ENCODE results near the gene EEF1A2.

DNA sequence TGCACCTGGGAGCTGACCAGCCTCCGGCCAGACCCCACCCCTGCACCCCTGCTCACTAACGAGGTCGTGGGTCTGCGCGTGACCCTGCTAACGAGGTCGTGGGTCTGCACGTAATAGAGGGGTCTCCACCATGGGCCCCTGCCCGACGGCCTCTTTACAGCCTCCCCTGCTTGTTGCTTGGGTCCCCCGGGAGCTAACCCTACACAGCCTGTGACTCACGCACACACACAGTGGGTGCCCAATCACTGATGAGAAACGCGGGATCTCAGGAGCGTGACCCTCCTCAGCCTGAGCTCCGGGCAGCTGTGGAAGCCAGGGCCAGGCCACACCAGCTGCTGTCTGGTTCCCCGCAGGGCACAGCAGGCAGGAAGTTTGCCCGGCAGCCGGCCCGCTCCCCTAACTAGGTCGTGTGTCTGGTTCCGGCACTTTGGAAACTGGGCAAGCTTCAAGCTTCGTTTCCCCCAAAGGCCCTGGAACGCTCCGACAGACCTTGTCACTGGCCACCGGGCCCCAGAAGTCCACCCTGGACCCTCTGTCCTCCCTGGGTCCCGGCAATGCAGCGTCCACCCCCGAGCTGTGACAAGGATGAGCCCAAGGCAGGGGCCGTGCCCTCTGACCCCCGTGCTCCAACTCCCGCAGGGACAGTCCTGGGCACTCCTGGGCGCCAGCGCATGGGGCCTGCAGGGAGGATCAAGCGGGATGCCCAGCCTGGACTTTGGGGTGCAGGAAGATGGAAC, 37.5 kb upstream of the EEF1A2 start:
- TF ChIP-seq, protein P1, sequence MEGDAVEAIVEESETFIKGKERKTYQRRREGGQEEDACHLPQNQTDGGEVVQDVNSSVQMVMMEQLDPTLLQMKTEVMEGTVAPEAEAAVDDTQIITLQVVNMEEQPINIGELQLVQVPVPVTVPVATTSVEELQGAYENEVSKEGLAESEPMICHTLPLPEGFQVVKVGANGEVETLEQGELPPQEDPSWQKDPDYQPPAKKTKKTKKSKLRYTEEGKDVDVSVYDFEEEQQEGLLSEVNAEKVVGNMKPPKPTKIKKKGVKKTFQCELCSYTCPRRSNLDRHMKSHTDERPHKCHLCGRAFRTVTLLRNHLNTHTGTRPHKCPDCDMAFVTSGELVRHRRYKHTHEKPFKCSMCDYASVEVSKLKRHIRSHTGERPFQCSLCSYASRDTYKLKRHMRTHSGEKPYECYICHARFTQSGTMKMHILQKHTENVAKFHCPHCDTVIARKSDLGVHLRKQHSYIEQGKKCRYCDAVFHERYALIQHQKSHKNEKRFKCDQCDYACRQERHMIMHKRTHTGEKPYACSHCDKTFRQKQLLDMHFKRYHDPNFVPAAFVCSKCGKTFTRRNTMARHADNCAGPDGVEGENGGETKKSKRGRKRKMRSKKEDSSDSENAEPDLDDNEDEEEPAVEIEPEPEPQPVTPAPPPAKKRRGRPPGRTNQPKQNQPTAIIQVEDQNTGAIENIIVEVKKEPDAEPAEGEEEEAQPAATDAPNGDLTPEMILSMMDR (IDR thresholded peaks at IDR 0.05) = no peak
- no peak for TF ChIP-seq EZH2 (IDR thresholded peaks at IDR 0.05)
- TF ChIP-seq EZH2phosphoT487 (IDR thresholded peaks at IDR 0.05) = no peak
